ENCODE measurements around the gene TMEM174.

Gene TMEM174

DNA sequence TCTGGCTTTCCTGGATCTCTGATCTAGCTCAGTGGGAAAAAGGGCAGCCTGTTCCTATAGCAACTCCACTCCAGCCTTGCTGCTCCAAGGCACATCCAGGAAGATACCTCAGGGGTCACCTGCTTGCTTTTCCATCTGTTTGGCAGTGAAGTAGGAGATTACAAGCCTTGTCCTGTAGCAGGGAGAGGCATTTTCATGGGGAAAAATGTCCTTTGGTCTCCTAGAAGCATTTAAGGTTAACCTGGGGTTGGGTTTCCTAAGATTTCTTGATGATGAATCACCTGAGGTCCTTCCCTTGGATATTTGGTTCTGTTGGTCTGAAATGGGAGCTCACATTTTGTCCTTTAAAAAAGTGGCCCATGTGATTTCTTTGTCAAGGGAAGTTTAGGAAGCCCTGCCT, 1.5 kb upstream of the TMEM174 start:
- Histone ChIP-seq H3K27me3 (ENCODE audit: insufficient read depth, low read length, poor library complexity, severe bottlenecking) (peaks cover 63% of the 10 kb centered on the region), H3K9me3 (ENCODE audit: insufficient read depth, low read depth, low read length) (no peaks in the 10 kb centered on the region), H2AFZ (ENCODE audit: low read length) (no peak overlapping the region)

DNA sequence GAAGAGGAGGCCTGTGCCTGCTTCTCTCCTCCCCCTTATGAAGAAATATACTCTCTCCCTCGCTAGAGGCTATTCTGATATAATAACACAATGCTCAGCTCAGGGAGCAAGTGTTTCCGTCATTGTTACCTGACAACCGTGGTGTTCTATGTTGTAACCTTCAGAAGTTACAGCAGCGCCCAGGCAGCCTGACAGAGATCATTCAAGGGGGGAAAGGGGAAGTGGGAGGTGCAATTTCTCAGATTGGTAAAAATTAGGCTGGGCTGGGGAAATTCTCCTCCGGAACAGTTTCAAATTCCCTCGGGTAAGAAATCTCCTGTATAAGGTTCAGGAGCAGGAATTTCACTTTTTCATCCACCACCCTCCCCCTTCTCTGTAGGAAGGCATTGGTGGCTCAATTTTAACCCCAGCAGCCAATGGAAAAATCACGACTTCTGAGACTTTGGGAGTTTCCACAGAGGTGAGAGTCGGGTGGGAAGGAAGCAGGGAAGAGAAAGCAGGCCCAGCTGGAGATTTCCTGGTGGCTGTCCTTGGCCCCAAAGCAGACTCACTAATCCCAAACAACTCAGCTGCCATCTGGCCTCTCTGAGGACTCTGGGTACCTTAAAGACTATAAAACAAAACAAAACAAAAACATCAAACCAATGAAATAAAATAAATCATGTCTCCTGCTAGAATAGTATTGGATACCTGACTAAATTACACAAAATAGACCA, 1.3 kb downstream of the TMEM174 start:
- Histone ChIP-seq H3K9me3 (ENCODE audit: insufficient read depth, low read depth, low read length) (no peaks in the 10 kb centered on the region), H3F3A (ENCODE audit: low read depth) (no peaks in the 10 kb centered on the region), H3K9ac (ENCODE audit: low read depth, low read length, poor library complexity, severe bottlenecking) (no peak overlapping the region), H2AFZ (ENCODE audit: low read length) (no peak overlapping the region), H3K4me3 (ENCODE audit: low read length, poor library complexity, severe bottlenecking) (no peak overlapping the region), H3K4me1 (ENCODE audit: insufficient read depth, low read length, poor library complexity, severe bottlenecking) (no peaks in the 10 kb centered on the region), H3K79me2 (ENCODE audit: insufficient read depth, low read length) (no peaks in the 10 kb centered on the region), H4K20me1 (ENCODE audit: insufficient read depth, low read length, poor library complexity, severe bottlenecking) (no peaks in the 10 kb centered on the region), H3K9me2 (replicated peaks; ENCODE audit: low read depth, low read length) (no peaks in the 10 kb centered on the region), H3K27me3 (ENCODE audit: insufficient read depth, low read length, poor library complexity, severe bottlenecking) (peaks cover 44% of the 10 kb centered on the region), H3K4me2 (ENCODE audit: low read depth, low read length, poor library complexity, severe bottlenecking) (no peak overlapping the region), H3K36me3 (ENCODE audit: insufficient read depth, low read length) (no peaks in the 10 kb centered on the region)
- TF ChIP-seq EZH2phosphoT487 (IDR thresholded peaks at IDR 0.05; ENCODE audit: borderline replicate concordance) = no peak
- TF ChIP-seq, protein P1, sequence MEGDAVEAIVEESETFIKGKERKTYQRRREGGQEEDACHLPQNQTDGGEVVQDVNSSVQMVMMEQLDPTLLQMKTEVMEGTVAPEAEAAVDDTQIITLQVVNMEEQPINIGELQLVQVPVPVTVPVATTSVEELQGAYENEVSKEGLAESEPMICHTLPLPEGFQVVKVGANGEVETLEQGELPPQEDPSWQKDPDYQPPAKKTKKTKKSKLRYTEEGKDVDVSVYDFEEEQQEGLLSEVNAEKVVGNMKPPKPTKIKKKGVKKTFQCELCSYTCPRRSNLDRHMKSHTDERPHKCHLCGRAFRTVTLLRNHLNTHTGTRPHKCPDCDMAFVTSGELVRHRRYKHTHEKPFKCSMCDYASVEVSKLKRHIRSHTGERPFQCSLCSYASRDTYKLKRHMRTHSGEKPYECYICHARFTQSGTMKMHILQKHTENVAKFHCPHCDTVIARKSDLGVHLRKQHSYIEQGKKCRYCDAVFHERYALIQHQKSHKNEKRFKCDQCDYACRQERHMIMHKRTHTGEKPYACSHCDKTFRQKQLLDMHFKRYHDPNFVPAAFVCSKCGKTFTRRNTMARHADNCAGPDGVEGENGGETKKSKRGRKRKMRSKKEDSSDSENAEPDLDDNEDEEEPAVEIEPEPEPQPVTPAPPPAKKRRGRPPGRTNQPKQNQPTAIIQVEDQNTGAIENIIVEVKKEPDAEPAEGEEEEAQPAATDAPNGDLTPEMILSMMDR (conservative IDR thresholded peaks at IDR 0.05; ENCODE audit: low read length) = no peak

More for the DNA sequence above, 1.5 kb upstream of the TMEM174 start:
- no peaks in the 10 kb centered on the region for H3K36me3 ChIP-seq (ENCODE audit: insufficient read depth, low read length)
- no peaks in the 10 kb centered on the region for H3K9me2 ChIP-seq (replicated peaks; ENCODE audit: low read depth, low read length)
- no peaks in the 10 kb centered on the region for H3K4me1 ChIP-seq (ENCODE audit: insufficient read depth, low read length, poor library complexity, severe bottlenecking)
- H3K9ac ChIP-seq (ENCODE audit: low read depth, low read length, poor library complexity, severe bottlenecking) = no peak overlapping the region
- H4K20me1 ChIP-seq (ENCODE audit: insufficient read depth, low read length, poor library complexity, severe bottlenecking) = no peaks in the 10 kb centered on the region
- no peaks in the 10 kb centered on the region for H3K79me2 ChIP-seq (ENCODE audit: insufficient read depth, low read length)
- no peak overlapping the region for H3K4me3 ChIP-seq (ENCODE audit: low read length, poor library complexity, severe bottlenecking)
- no peak overlapping the region for H3K4me2 ChIP-seq (ENCODE audit: low read depth, low read length, poor library complexity, severe bottlenecking)
- no peaks in the 10 kb centered on the region for H3F3A ChIP-seq (ENCODE audit: low read depth)
- TF ChIP-seq, protein P1 (conservative IDR thresholded peaks at IDR 0.05; ENCODE audit: low read length) = no peak
- no peak for TF ChIP-seq EZH2phosphoT487 (IDR thresholded peaks at IDR 0.05; ENCODE audit: borderline replicate concordance)

DNA sequence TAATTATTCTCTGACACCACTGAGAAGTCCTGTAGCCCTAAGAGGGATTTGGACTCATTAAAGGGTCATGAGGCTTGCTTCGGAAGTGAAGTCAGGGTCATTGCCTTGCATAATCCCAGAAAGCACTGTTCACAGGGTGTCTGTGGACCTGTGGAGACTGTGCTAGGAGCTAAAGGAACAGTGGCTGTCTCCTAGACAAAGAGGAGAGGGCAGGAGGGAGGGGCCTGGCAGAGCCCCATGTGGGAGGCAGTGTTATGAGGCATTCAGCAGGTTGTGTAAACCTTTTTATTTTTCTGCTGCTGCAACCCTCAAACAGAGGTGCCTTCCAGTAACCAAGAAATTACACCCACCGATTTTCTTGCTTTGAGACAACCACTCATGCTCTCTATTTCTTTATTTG, 3.3 kb downstream of the TMEM174 start:
- no peaks in the 10 kb centered on the region for H3K4me1 ChIP-seq (ENCODE audit: insufficient read depth, low read length, poor library complexity, severe bottlenecking)
- H3K4me2 ChIP-seq (ENCODE audit: low read depth, low read length, poor library complexity, severe bottlenecking) = no peak overlapping the region
- TF ChIP-seq EZH2phosphoT487 (IDR thresholded peaks at IDR 0.05; ENCODE audit: borderline replicate concordance) = no peak
- TF ChIP-seq, protein P1 (conservative IDR thresholded peaks at IDR 0.05; ENCODE audit: low read length) = no peak
- no peaks in the 10 kb centered on the region for H3K79me2 ChIP-seq (ENCODE audit: insufficient read depth, low read length)
- no peaks in the 10 kb centered on the region for H4K20me1 ChIP-seq (ENCODE audit: insufficient read depth, low read length, poor library complexity, severe bottlenecking)
- peaks cover 44% of the 10 kb centered on the region for H3K27me3 ChIP-seq (ENCODE audit: insufficient read depth, low read length, poor library complexity, severe bottlenecking)
- no peaks in the 10 kb centered on the region for H3K36me3 ChIP-seq (ENCODE audit: insufficient read depth, low read length)
- no peak overlapping the region for H2AFZ ChIP-seq (ENCODE audit: low read length)
- H3K4me3 ChIP-seq (ENCODE audit: low read length, poor library complexity, severe bottlenecking) = no peak overlapping the region
- H3K9me2 ChIP-seq (replicated peaks; ENCODE audit: low read depth, low read length) = no peaks in the 10 kb centered on the region
- no peaks in the 10 kb centered on the region for H3K9me3 ChIP-seq (ENCODE audit: insufficient read depth, low read depth, low read length)
- no peak overlapping the region for H3K9ac ChIP-seq (ENCODE audit: low read depth, low read length, poor library complexity, severe bottlenecking)
- H3F3A ChIP-seq (ENCODE audit: low read depth) = no peaks in the 10 kb centered on the region
